Trophoblast cell (in vitro differentiated cells and primary cell): ENCODE measurements around the gene ABCB9.

Experiments used
- DNase-seq, 2 donors: peaks; one replicate each; pipeline ENCODE4 v3.0.0-alpha.2; 2016
- H2AFZ ChIP-seq: 2 replicates; pipeline ENCODE4 v1.6.1; 2013; ENCODE audit warnings: low read length, moderate library complexity, mild to moderate bottlenecking; ENCODE audit not compliant: insufficient read depth, poor library complexity
- H2AK5ac ChIP-seq: 2 replicates; pipeline ENCODE4 v1.6.1; 2013; ENCODE audit warnings: mild to moderate bottlenecking, low read length
- H2BK120ac ChIP-seq: 2 replicates; pipeline ENCODE4 v1.6.1; 2013; ENCODE audit warnings: low read length, mild to moderate bottlenecking, moderate library complexity; ENCODE audit not compliant: insufficient read depth, poor library complexity
- H2BK12ac ChIP-seq: 2 replicates; pipeline ENCODE4 v1.6.1; 2013; ENCODE audit warnings: mild to moderate bottlenecking, low read length, moderate library complexity
- H2BK5ac ChIP-seq: 2 replicates; pipeline ENCODE4 v1.6.1; 2013; ENCODE audit warnings: low read length, low read depth, moderate library complexity, mild to moderate bottlenecking; ENCODE audit not compliant: poor library complexity
- H3K14ac ChIP-seq: 2 replicates; pipeline ENCODE4 v1.6.1; 2013; ENCODE audit warnings: mild to moderate bottlenecking, low read length
- H3K18ac ChIP-seq: 2 replicates; pipeline ENCODE4 v1.6.1; 2013; ENCODE audit warnings: mild to moderate bottlenecking, low read length
- H3K23ac ChIP-seq: 2 replicates; pipeline ENCODE4 v1.6.1; 2013; ENCODE audit warnings: low read length
- H3K27ac ChIP-seq: 2 replicates; pipeline ENCODE4 v1.5.1; 2013; ENCODE audit warnings: low read depth, mild to moderate bottlenecking, inconsistent platforms, low read length, moderate library complexity
- H3K27me3 ChIP-seq: 2 replicates; pipeline ENCODE4 v1.6.1; 2013; ENCODE audit warnings: inconsistent platforms, mild to moderate bottlenecking, low read length, moderate library complexity; ENCODE audit not compliant: insufficient read depth
- H3K36me3 ChIP-seq, 2 experiments: 1 replicate in 1 of 2; 2 replicates in 1 of 2; pipeline ENCODE4 v1.6.1; 2013; ENCODE audit warnings: low read length in 2 of 2, mild to moderate bottlenecking in 2 of 2, moderate library complexity in 1 of 2; ENCODE audit not compliant: insufficient read depth in 2 of 2, control insufficient read depth in 1 of 2
- H3K4ac ChIP-seq: 2 replicates; pipeline ENCODE4 v1.6.1; 2013; ENCODE audit warnings: low read depth, mild to moderate bottlenecking, low read length, moderate library complexity
- H3K4me1 ChIP-seq, 2 experiments: 1 replicate in 1 of 2; 2 replicates in 1 of 2; pipeline ENCODE4 v1.6.1; 2013; ENCODE audit warnings: low read length in 2 of 2, mild to moderate bottlenecking in 2 of 2, moderate library complexity in 1 of 2; ENCODE audit not compliant: insufficient read depth in 2 of 2, control insufficient read depth in 1 of 2
- H3K4me2 ChIP-seq: 2 replicates; pipeline ENCODE4 v1.6.1; 2013; ENCODE audit warnings: inconsistent platforms, mild to moderate bottlenecking, low read length, moderate library complexity
- H3K4me3 ChIP-seq: 2 replicates; pipeline ENCODE4 v1.5.1; 2013; ENCODE audit warnings: mild to moderate bottlenecking, low read depth, low read length, inconsistent platforms
- H3K79me1 ChIP-seq: one replicate; pipeline ENCODE4 v1.6.1; 2013; ENCODE audit warnings: low read length
- H3K79me2 ChIP-seq: 2 replicates; pipeline ENCODE4 v1.6.1; 2013; ENCODE audit warnings: low read length, mild to moderate bottlenecking; ENCODE audit not compliant: control insufficient read depth, insufficient read depth, poor library complexity
- H3K9ac ChIP-seq: 2 replicates; pipeline ENCODE4 v1.6.1; 2013; ENCODE audit warnings: mild to moderate bottlenecking, low read length
- H3K9me3 ChIP-seq: 2 replicates; pipeline ENCODE4 v1.6.1; 2013; ENCODE audit warnings: low read depth, mild to moderate bottlenecking, control low read depth, inconsistent platforms, low read length; ENCODE audit not compliant: insufficient read depth
- H4K12ac ChIP-seq: 2 replicates; pipeline ENCODE4 v1.6.1; 2013; ENCODE audit warnings: low read depth, mild to moderate bottlenecking, low read length, moderate library complexity
- H4K8ac ChIP-seq: 2 replicates; pipeline ENCODE4 v1.6.1; 2013; ENCODE audit warnings: low read depth, mild to moderate bottlenecking, low read length, moderate library complexity
- H4K91ac ChIP-seq: one replicate; pipeline ENCODE4 v1.6.1; 2013; ENCODE audit warnings: low read depth, mild to moderate bottlenecking, low read length, moderate library complexity
- WGBS: extraction: QIAGEN DNeasy Blood & Tissue Kit; methylation state at CpG from one replicate; pipeline ENCODE4 v1.1.7; 2013; ENCODE audit warnings: missing lambda C conversion rate; ENCODE audit not compliant: insufficient read length, insufficient coverage; ENCODE audit errors: extremely low coverage; 5-methylcytosine and 5-hydroxymethylcytosine counted together

The ABCB9 gene

GRCh38 chr12:122959566-122960192 is 6.6 kb downstream of the ABCB9 start:
- Histone ChIP-seq H2BK12ac (no peak overlapping the region), H3K23ac (no peak overlapping the region), H3K9me3 (peaks cover 2% of the 10 kb centered on the region), H2BK5ac (no peak overlapping the region), H3K79me2 (no peaks in the 10 kb centered on the region), H3K4me3 (no peak overlapping the region), H3K36me3 (peaks cover 8 to 9% of the 10 kb centered on the region in 2 experiments), H3K18ac (no peak overlapping the region), H3K27ac (no peak overlapping the region), H3K4ac (no peak overlapping the region), H4K12ac (no peak overlapping the region), H2AFZ (no peak overlapping the region), H3K4me1 (no peaks in the 10 kb centered on the region), H3K79me1 (no peaks in the 10 kb centered on the region), H4K8ac (no peak overlapping the region), H3K27me3 (no peaks in the 10 kb centered on the region), H3K9ac (no peak overlapping the region), H2BK120ac (no peak overlapping the region), H3K14ac (no peak overlapping the region), H4K91ac (no peak overlapping the region), H3K4me2 (no peak overlapping the region), H2AK5ac (no peak overlapping the region)
- WGBS, result no CpG with 5 or more reads among the region's 35 CpGs
- no peak for DNase-seq

- H2AFZ ChIP-seq, result no peak overlapping the region
- no peak for DNase-seq
- no peak overlapping the region for H3K9ac ChIP-seq
- no peak overlapping the region for H3K4ac ChIP-seq
- H3K36me3 ChIP-seq, result peaks cover 8 to 9% of the 10 kb centered on the region in 2 experiments
- no peak overlapping the region for H4K12ac ChIP-seq
- H2BK5ac ChIP-seq, result no peak overlapping the region
- H3K14ac ChIP-seq, result no peak overlapping the region
- H3K4me3 ChIP-seq, result no peak overlapping the region
- no peaks in the 10 kb centered on the region for H3K27me3 ChIP-seq
- no peak overlapping the region for H3K27ac ChIP-seq
- H3K79me1 ChIP-seq, result no peaks in the 10 kb centered on the region
- no peak overlapping the region for H3K4me2 ChIP-seq
- H3K18ac ChIP-seq, result no peak overlapping the region
- no peaks in the 10 kb centered on the region for H3K4me1 ChIP-seq
- H3K79me2 ChIP-seq, result no peaks in the 10 kb centered on the region
- no peak overlapping the region for H4K8ac ChIP-seq
- no peak overlapping the region for H2AK5ac ChIP-seq
- H4K91ac ChIP-seq, result no peak overlapping the region
- H2BK12ac ChIP-seq, result no peak overlapping the region
- H3K9me3 ChIP-seq, result peaks cover 2% of the 10 kb centered on the region
- no peak overlapping the region for H3K23ac ChIP-seq
- no peak overlapping the region for H2BK120ac ChIP-seq
- no CpG with 5 or more reads among the region's 5 CpGs for WGBS
These were observed 7.9 kb downstream of the ABCB9 start for GRCh38 chr12:122958198-122958888.

GRCh38 chr12:122956035-122956434 is 10.2 kb downstream of the ABCB9 start:
- no peak overlapping the region for H2BK5ac ChIP-seq

GRCh38 chr12:122955156-122955555 is 11.1 kb downstream of the ABCB9 start:
- Histone ChIP-seq H3K36me3 (peaks cover 8 to 9% of the 10 kb centered on the region in 2 experiments), H2BK5ac (no peak overlapping the region), H3K27ac (no peak overlapping the region), H2AK5ac (no peak overlapping the region), H3K4me3 (no peak overlapping the region), H4K12ac (no peak overlapping the region), H4K91ac (no peak overlapping the region), H3K27me3 (no peaks in the 10 kb centered on the region), H2AFZ (no peak overlapping the region), H3K4ac (no peak overlapping the region), H3K14ac (no peak overlapping the region), H2BK120ac (no peak overlapping the region), H3K9ac (no peak overlapping the region), H3K4me1 (no peaks in the 10 kb centered on the region), H2BK12ac (no peak overlapping the region), H3K23ac (no peak overlapping the region), H4K8ac (no peak overlapping the region), H3K79me1 (no peaks in the 10 kb centered on the region), H3K79me2 (no peaks in the 10 kb centered on the region), H3K18ac (no peak overlapping the region), H3K9me3 (peaks cover 2% of the 10 kb centered on the region), H3K4me2 (no peak overlapping the region)
- no CpG with 5 or more reads among the region's 8 CpGs for WGBS
- DNase-seq, result no peak

More at GRCh38 chr12:122956035-122956434, 10.2 kb downstream of the ABCB9 start:
- no peak for DNase-seq
- no peak overlapping the region for H4K8ac ChIP-seq
- no peak overlapping the region for H2AK5ac ChIP-seq
- no peak overlapping the region for H4K91ac ChIP-seq
- WGBS, result no CpG with 5 or more reads among the region's 2 CpGs
- H3K36me3 ChIP-seq, result peaks cover 8 to 9% of the 10 kb centered on the region in 2 experiments
- H3K9me3 ChIP-seq, result peaks cover 2% of the 10 kb centered on the region
- H3K18ac ChIP-seq, result no peak overlapping the region
- H2AFZ ChIP-seq, result no peak overlapping the region
- H2BK120ac ChIP-seq, result no peak overlapping the region
- H3K79me2 ChIP-seq, result no peaks in the 10 kb centered on the region
- H3K27me3 ChIP-seq, result no peaks in the 10 kb centered on the region
- no peak overlapping the region for H4K12ac ChIP-seq
- H3K4ac ChIP-seq, result no peak overlapping the region
- H3K9ac ChIP-seq, result no peak overlapping the region
- no peak overlapping the region for H3K14ac ChIP-seq
- H3K4me3 ChIP-seq, result no peak overlapping the region
- H3K79me1 ChIP-seq, result no peaks in the 10 kb centered on the region
- no peak overlapping the region for H2BK12ac ChIP-seq
- no peak overlapping the region for H3K23ac ChIP-seq
- H3K27ac ChIP-seq, result no peak overlapping the region
- H3K4me1 ChIP-seq, result no peaks in the 10 kb centered on the region
- H3K4me2 ChIP-seq, result no peak overlapping the region
